PC-3 (cell line): ENCODE data around the gene OMA1. TPM values are rescaled to one million over a fixed set of nuclear protein-coding genes. Genes with fewer than 3 reads are reported as not detected.

ENCODE experiments used
- ATAC-seq: fragments of 200-7000 bp; cut with Tn5 transposase; 2 replicates; pipeline ENCODE4 v1.9.1; 2020; ENCODE audit warnings: mild to moderate bottlenecking, moderate library complexity
- BruUV-seq: library from RNA; stranded (reverse); fragments of 400-500 nt; replicated peaks from 2 replicates; lab custom pipeline; 2021; lab: Mats Ljungman, UMichigan
- CTCF ChIA-PET: fragments of 300-600 bp; sonication (Branson Sonifier 250); formaldehyde crosslinking; loops from one replicate; lab custom pipeline; 2022; ENCODE audit warnings: antibody characterized with exemption; lab: Charles Lee
- POLR2A ChIA-PET: fragments of 300-600 bp; sonication (Branson Sonifier 250); formaldehyde crosslinking; loops from one replicate; lab custom pipeline; 2022; ENCODE audit warnings: antibody characterized with exemption; ENCODE audit not compliant: unreplicated experiment; lab: Charles Lee
- DNase-seq: peaks from one replicate; pipeline ENCODE4 v3.0.0-alpha.2; 2015
- H2AFZ ChIP-seq: fragments of 300-600 bp; sonication (generic); 2 replicates; pipeline ENCODE4 v1.6.0; 2016; ENCODE audit warnings: antibody characterized with exemption, low read length
- H3F3A ChIP-seq: fragments of 300-600 bp; sonication (generic); one replicate; pipeline ENCODE4 v1.6.0; 2017; ENCODE audit warnings: antibody characterized with exemption, low read length, control low read depth, mild to moderate bottlenecking; ENCODE audit not compliant: unreplicated experiment
- H3K27ac ChIP-seq: fragments of 300-600 bp; sonication (generic); 2 replicates; pipeline ENCODE4 v1.5.1; 2016; ENCODE audit warnings: mild to moderate bottlenecking, low read length
- H3K27me3 ChIP-seq: fragments of 300-600 bp; sonication (generic); 2 replicates; pipeline ENCODE4 v1.6.1; 2016; ENCODE audit warnings: low read length, mixed read lengths
- H3K36me3 ChIP-seq: fragments of 300-600 bp; sonication (generic); 2 replicates; pipeline ENCODE4 v1.6.1; 2016; ENCODE audit warnings: low read depth, mixed run types, low read length, mixed read lengths
- H3K4me1 ChIP-seq: fragments of 300-600 bp; sonication (generic); 2 replicates; pipeline ENCODE4 v1.5.1; 2016; ENCODE audit warnings: low read length; ENCODE audit not compliant: insufficient read depth
- H3K4me2 ChIP-seq: fragments of 300-600 bp; sonication (generic); 2 replicates; pipeline ENCODE4 v1.6.0; 2016; ENCODE audit warnings: low read length
- H3K4me3 ChIP-seq: fragments of 300-600 bp; sonication (generic); 2 replicates; pipeline ENCODE4 v1.5.1; 2016; ENCODE audit warnings: mild to moderate bottlenecking, low read length, mixed read lengths
- H3K79me2 ChIP-seq: fragments of 300-600 bp; sonication (generic); 2 replicates; pipeline ENCODE4 v1.6.1; 2017; ENCODE audit warnings: low read length, mixed read lengths
- H3K9ac ChIP-seq: fragments of 300-600 bp; sonication (generic); 2 replicates; pipeline ENCODE4 v1.6.0; 2016; ENCODE audit warnings: mild to moderate bottlenecking, low read length
- H3K9me2 ChIP-seq: fragments of 300-600 bp; sonication (generic); replicated peaks from 2 replicates; pipeline ENCODE4 v1.6.1; 2016; ENCODE audit warnings: mixed run types, low read length, mixed read lengths
- H3K9me3 ChIP-seq: fragments of 300-600 bp; sonication (generic); 2 replicates; pipeline ENCODE4 v1.6.1; 2016; ENCODE audit warnings: low read length, mixed read lengths
- H4K20me1 ChIP-seq: fragments of 300-600 bp; sonication (generic); 2 replicates; pipeline ENCODE4 v1.6.1; 2016; ENCODE audit warnings: low read length, mixed read lengths
- EZH2 ChIP-seq: fragments of 300-600 bp; sonication (generic); IDR thresholded peaks from one replicate; pipeline ENCODE4 v1.6.1; 2017; ENCODE audit warnings: antibody characterized with exemption, mild to moderate bottlenecking, low read length; ENCODE audit not compliant: unreplicated experiment
- EZH2phosphoT487 ChIP-seq: fragments of 300-600 bp; sonication (generic); IDR thresholded peaks from 2 replicates; pipeline ENCODE4 v1.6.1; 2018; ENCODE audit warnings: mild to moderate bottlenecking, antibody characterized with exemption, low read length, borderline replicate concordance
- intact Hi-C: fragments of 100-400 bp; cut with micrococcal nuclease; formaldehyde crosslinking; loops from 2 replicates; pipeline ENCODE4 v1.9.0; 2023
- total RNA-seq: library from RNA; depleted of rRNA; stranded (reverse); fragments of >200 nt; gene quantifications from 2 replicates; pipeline ENCODE4 v1.2.3, GENCODE V29; 2014
- TF ChIP-seq, protein P1 (sequence below): fragments of 300-600 bp; sonication (generic); conservative IDR thresholded peaks from 2 replicates; pipeline ENCODE4 v1.5.1; 2017; ENCODE audit warnings: antibody characterized with exemption, low read depth, mild to moderate bottlenecking, low read length

OMA1 gene
- total RNA-seq, 1 experiment from 2014 or later, result 16.1 TPM

DNA sequence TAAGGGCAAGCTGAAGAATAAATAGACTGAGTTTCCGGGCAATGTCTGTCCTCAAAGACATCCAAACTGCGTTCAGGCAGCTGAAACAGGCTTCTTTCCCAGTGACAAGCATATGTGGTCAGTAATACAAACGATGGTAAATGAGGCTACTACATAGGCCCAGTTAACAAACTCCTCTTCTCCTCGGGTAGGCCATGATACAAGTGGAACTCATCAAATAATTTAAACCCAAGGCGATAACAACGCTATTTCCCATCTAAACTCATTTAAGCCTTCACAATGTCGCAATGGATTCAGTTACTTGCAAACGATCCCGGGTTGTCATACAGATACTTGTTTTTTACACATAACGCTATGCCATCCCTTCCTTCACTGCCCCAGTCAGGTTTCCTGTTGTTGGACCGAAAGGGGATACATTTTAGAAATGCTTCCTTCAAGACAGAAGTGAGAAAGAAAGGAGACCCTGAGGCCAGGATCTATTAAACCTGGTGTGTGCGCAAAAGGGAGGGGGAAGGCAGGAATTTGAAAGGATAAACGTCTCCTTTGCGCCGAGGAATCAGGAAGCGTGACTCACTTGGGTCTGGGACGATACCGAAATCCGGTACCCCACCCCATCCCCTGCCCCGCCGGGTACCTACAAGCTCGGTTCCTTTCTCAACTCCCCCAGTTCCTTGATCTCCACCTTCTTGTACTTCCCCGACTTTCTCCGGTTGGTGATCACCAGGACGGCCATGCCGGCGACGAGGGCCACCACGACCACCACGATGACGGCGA, 29.2 kb upstream of the OMA1 start:
- ChIA-PET POLR2A (no interaction called here), CTCF (interaction anchor here (1.0 kb wide), 1 partner anchor 77 kb away, joined by 3 read pairs; no protein-coding TSS in a partner anchor)
- H3K9me2 ChIP-seq, result no peaks in the 10 kb centered on the region
- peaks cover 69% of the 10 kb centered on the region for H3K79me2 ChIP-seq
- H3K9me3 ChIP-seq, result no peaks in the 10 kb centered on the region
- peak; percentile 35 for ATAC-seq
- intact Hi-C loops, result loop anchor here (1.0 to 2.0 kb wide), 4 partner anchors 29 to 77 kb away; partner anchors contain the start of gene OMA1
- DNase-seq, result peak; percentile 65
- peak overlapping the region; percentile 89 for H3K9ac ChIP-seq
- BruUV-seq, result TSS peak; percentile 72
- peak overlapping the region; percentile 98 for H3K4me2 ChIP-seq
- no peaks in the 10 kb centered on the region for H3F3A ChIP-seq
- H3K4me3 ChIP-seq, result peak overlapping the region; percentile 100
- H2AFZ ChIP-seq, result peak overlapping the region; percentile 56
- no peaks in the 10 kb centered on the region for H3K27me3 ChIP-seq
- no peaks in the 10 kb centered on the region for H3K36me3 ChIP-seq
- TF ChIP-seq EZH2, result no peak
- TF ChIP-seq, protein P1, sequence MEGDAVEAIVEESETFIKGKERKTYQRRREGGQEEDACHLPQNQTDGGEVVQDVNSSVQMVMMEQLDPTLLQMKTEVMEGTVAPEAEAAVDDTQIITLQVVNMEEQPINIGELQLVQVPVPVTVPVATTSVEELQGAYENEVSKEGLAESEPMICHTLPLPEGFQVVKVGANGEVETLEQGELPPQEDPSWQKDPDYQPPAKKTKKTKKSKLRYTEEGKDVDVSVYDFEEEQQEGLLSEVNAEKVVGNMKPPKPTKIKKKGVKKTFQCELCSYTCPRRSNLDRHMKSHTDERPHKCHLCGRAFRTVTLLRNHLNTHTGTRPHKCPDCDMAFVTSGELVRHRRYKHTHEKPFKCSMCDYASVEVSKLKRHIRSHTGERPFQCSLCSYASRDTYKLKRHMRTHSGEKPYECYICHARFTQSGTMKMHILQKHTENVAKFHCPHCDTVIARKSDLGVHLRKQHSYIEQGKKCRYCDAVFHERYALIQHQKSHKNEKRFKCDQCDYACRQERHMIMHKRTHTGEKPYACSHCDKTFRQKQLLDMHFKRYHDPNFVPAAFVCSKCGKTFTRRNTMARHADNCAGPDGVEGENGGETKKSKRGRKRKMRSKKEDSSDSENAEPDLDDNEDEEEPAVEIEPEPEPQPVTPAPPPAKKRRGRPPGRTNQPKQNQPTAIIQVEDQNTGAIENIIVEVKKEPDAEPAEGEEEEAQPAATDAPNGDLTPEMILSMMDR, result no peak
- H4K20me1 ChIP-seq, result peaks cover 32% of the 10 kb centered on the region
- H3K4me1 ChIP-seq, result peaks cover 33% of the 10 kb centered on the region
- peak overlapping the region; percentile 88 for H3K27ac ChIP-seq

DNA sequence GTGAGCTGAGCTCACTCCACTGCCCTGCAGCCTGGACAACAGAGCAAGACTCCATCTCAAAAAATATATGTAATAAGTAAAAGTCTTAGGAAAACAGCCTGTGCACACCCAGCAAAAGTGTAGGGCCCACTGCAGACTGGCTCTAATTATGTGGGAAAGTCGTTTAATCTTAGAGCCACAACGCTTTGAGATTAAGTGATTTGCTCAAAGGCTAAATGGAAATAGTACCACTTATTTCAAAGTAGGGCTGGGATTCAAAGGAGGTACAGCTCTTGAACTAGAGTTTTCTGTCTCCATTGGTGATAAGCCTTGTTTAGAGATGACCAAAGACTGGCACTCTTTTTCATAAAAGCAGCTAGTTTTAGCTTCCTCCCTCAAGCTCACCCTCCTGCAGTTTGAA, 28.3 kb upstream of the OMA1 start:
- DNase-seq, result no peak
- peak overlapping the region; percentile 100 for H3K4me3 ChIP-seq

More for the DNA sequence above, 28.3 kb upstream of the OMA1 start:
- peaks cover 63% of the 10 kb centered on the region for H3K79me2 ChIP-seq
- H3K9ac ChIP-seq, result peak overlapping the region; percentile 89
- CTCF ChIA-PET, result no interaction called here
- no peaks in the 10 kb centered on the region for H3K9me3 ChIP-seq
- no peak for ATAC-seq
- POLR2A ChIA-PET, result interaction anchor here (0.6 kb wide), 1 partner anchor 28 kb away, joined by 3 read pairs; no protein-coding TSS in a partner anchor
- no peaks in the 10 kb centered on the region for H3K36me3 ChIP-seq
- peak overlapping the region; percentile 98 for H3K4me2 ChIP-seq
- H3K27ac ChIP-seq, result no peak overlapping the region
- no peaks in the 10 kb centered on the region for H3K27me3 ChIP-seq
- H3K9me2 ChIP-seq, result no peaks in the 10 kb centered on the region
- H4K20me1 ChIP-seq, result peaks cover 32% of the 10 kb centered on the region
- H3F3A ChIP-seq, result no peaks in the 10 kb centered on the region
- TF ChIP-seq EZH2phosphoT487 (no peak), EZH2 (no peak)
- TF ChIP-seq, protein P1, result no peak
- H3K4me1 ChIP-seq, result peaks cover 29% of the 10 kb centered on the region
- H2AFZ ChIP-seq, result no peak overlapping the region
- no TSS peak for BruUV-seq
- intact Hi-C loops, result loop anchor here (1.0 to 2.0 kb wide), 2 partner anchors 29 to 60 kb away; partner anchors contain the start of gene OMA1
